Neural progenitor cell (in vitro differentiated cells): Measurements from ENCODE around the gene SLCO3A1. TPM values are rescaled to one million over a fixed set of nuclear protein-coding genes. Genes with fewer than 3 reads are reported as not detected.
A peak's percentile ranks its signal among the peaks of the same experiment; 100 is the strongest.

ENCODE experiments used
- DNase-seq: peaks from one replicate; pipeline ENCODE4 v3.0.0-alpha.2; 2016; ENCODE audit warnings: low spot score
- H2AFZ ChIP-seq: fragments of 200-600 bp; sonication (generic); replicated peaks from 2 replicates; pipeline ENCODE4 v1.6.1; 2016; ENCODE audit warnings: antibody characterized with exemption
- H3F3A ChIP-seq: fragments of 200-600 bp; sonication (generic); 2 replicates; pipeline ENCODE4 v1.6.1; 2016; ENCODE audit warnings: antibody characterized with exemption, low read depth
- H3K27ac ChIP-seq: fragments of 200-600 bp; sonication (generic); 2 replicates; pipeline ENCODE4 v1.5.1; 2016; ENCODE audit warnings: mild to moderate bottlenecking
- H3K27me3 ChIP-seq: fragments of 200-600 bp; sonication (generic); 2 replicates; pipeline ENCODE4 v1.6.1; 2016; ENCODE audit warnings: mild to moderate bottlenecking, moderate library complexity
- H3K36me3 ChIP-seq: fragments of 200-600 bp; sonication (generic); 2 replicates; pipeline ENCODE4 v1.5.1; 2016
- H3K4me1 ChIP-seq: fragments of 200-600 bp; sonication (generic); 2 replicates; pipeline ENCODE4 v1.6.1; 2016; ENCODE audit warnings: mixed run types
- H3K4me2 ChIP-seq: fragments of 200-600 bp; sonication (generic); 2 replicates; pipeline ENCODE4 v1.6.1; 2016
- H3K4me3 ChIP-seq: fragments of 200-600 bp; sonication (generic); 2 replicates; pipeline ENCODE4 v1.5.1; 2016
- H3K79me2 ChIP-seq: fragments of 200-600 bp; sonication (generic); 2 replicates; pipeline ENCODE4 v1.6.1; 2016; ENCODE audit warnings: low read depth
- H3K9ac ChIP-seq: fragments of 200-600 bp; sonication (generic); 2 replicates; pipeline ENCODE4 v1.6.1; 2016
- H3K9me3 ChIP-seq: fragments of 200-600 bp; sonication (generic); 2 replicates; pipeline ENCODE4 v1.5.1; 2016; ENCODE audit warnings: low read depth
- H4K20me1 ChIP-seq: fragments of 200-600 bp; sonication (generic); 2 replicates; pipeline ENCODE4 v1.6.1; 2016; ENCODE audit warnings: low read depth
- H3K27ac Mint-ChIP-seq: 3 replicates; pipeline ENCODE4 v1.8.0; 2021; ENCODE audit warnings: mixed read lengths
- H3K27me3 Mint-ChIP-seq: 2 replicates; pipeline ENCODE4 v1.8.0; 2022; ENCODE audit warnings: low read depth, mild to moderate bottlenecking, inconsistent platforms, moderate library complexity, mixed read lengths; ENCODE audit not compliant: insufficient read depth
- H3K36me3 Mint-ChIP-seq: 3 replicates; pipeline ENCODE4 v1.8.0; 2021; ENCODE audit warnings: mixed read lengths
- H3K4me1 Mint-ChIP-seq: 3 replicates; pipeline ENCODE4 v1.8.0; 2021; ENCODE audit warnings: mixed read lengths
- H3K4me3 Mint-ChIP-seq: 3 replicates; pipeline ENCODE4 v1.8.0; 2021; ENCODE audit warnings: mild to moderate bottlenecking, moderate library complexity, mixed read lengths
- H3K9me3 Mint-ChIP-seq: 3 replicates; pipeline ENCODE4 v1.8.0; 2020; ENCODE audit warnings: mixed read lengths
- CTCF ChIP-seq: fragments of 200-600 bp; sonication (generic); IDR thresholded peaks from 2 replicates; pipeline ENCODE4 v1.5.1; 2017; ENCODE audit warnings: antibody characterized with exemption, mild to moderate bottlenecking
- EZH2 ChIP-seq: fragments of 200-600 bp; sonication (generic); IDR thresholded peaks from 2 replicates; pipeline ENCODE4 v1.6.1; 2017; ENCODE audit warnings: antibody characterized with exemption, mild to moderate bottlenecking, moderate library complexity
- EZH2phosphoT487 ChIP-seq: fragments of 200-600 bp; sonication (generic); IDR thresholded peaks from 2 replicates; pipeline ENCODE4 v1.6.1; 2017; ENCODE audit warnings: antibody characterized with exemption
- total RNA-seq: library from RNA; depleted of rRNA; stranded (reverse); fragments of >200 nt; gene quantifications from 2 replicates; pipeline ENCODE4 v1.2.3, GENCODE V29; 2015; ENCODE audit warnings: low replicate concordance

Gene SLCO3A1
- total RNA-seq, 1 donor from 2014 or later, result 6.6 TPM

- H3K36me3 Mint-ChIP-seq, result no peaks in the 10 kb centered on the region
- Histone ChIP-seq H3K4me3 (no peak overlapping the region), H4K20me1 (no peaks in the 10 kb centered on the region), H3K27ac (no peak overlapping the region), H3K4me1 (peaks cover 11% of the 10 kb centered on the region), H3K4me2 (no peak overlapping the region), H3F3A (no peaks in the 10 kb centered on the region), H3K9ac (no peak overlapping the region), H3K79me2 (no peaks in the 10 kb centered on the region), H3K27me3 (no peaks in the 10 kb centered on the region), H2AFZ (no peak overlapping the region), H3K36me3 (no peaks in the 10 kb centered on the region), H3K9me3 (no peaks in the 10 kb centered on the region)
- TF ChIP-seq EZH2 (no peak), EZH2phosphoT487 (no peak), CTCF (no peak)
- H3K27ac Mint-ChIP-seq, result no peak overlapping the region
- H3K4me3 Mint-ChIP-seq, result no peak overlapping the region
- DNase-seq, result no peak
- H3K4me1 Mint-ChIP-seq, result peaks cover 7% of the 10 kb centered on the region
- peaks cover 2% of the 10 kb centered on the region for H3K27me3 Mint-ChIP-seq
- H3K9me3 Mint-ChIP-seq, result no peaks in the 10 kb centered on the region
Measured at GRCh38 chr15:92075764-92076163, 222.3 kb downstream of the SLCO3A1 start.

GRCh38 chr15:92076541-92076940, 223.0 kb downstream of the SLCO3A1 start:
- TF ChIP-seq CTCF (no peak), EZH2phosphoT487 (no peak), EZH2 (no peak)
- no peak overlapping the region for H3K27ac ChIP-seq
- H3K36me3 Mint-ChIP-seq, result no peaks in the 10 kb centered on the region

GRCh38 chr15:92077353-92078085, 224.0 kb downstream of the SLCO3A1 start:
- Histone ChIP-seq H2AFZ (no peak overlapping the region), H3K4me1 (no peaks in the 10 kb centered on the region), H3F3A (no peaks in the 10 kb centered on the region), H4K20me1 (peaks cover 4% of the 10 kb centered on the region), H3K27me3 (no peaks in the 10 kb centered on the region), H3K36me3 (no peaks in the 10 kb centered on the region), H3K9me3 (no peaks in the 10 kb centered on the region), H3K9ac (no peak overlapping the region), H3K4me2 (no peak overlapping the region), H3K4me3 (no peak overlapping the region), H3K27ac (no peak overlapping the region), H3K79me2 (no peaks in the 10 kb centered on the region)
- no peaks in the 10 kb centered on the region for H3K36me3 Mint-ChIP-seq
- peaks cover 7% of the 10 kb centered on the region for H3K4me1 Mint-ChIP-seq
- no peak overlapping the region for H3K4me3 Mint-ChIP-seq
- no peak for TF ChIP-seq EZH2
- TF ChIP-seq CTCF, result peak; percentile 77
- TF ChIP-seq EZH2phosphoT487, result no peak
- H3K27me3 Mint-ChIP-seq, result peaks cover 2% of the 10 kb centered on the region
- peak; percentile 88 for DNase-seq
- no peaks in the 10 kb centered on the region for H3K9me3 Mint-ChIP-seq
- H3K27ac Mint-ChIP-seq, result no peak overlapping the region

More at GRCh38 chr15:92076541-92076940, 223.0 kb downstream of the SLCO3A1 start:
- Histone ChIP-seq H3K79me2 (no peaks in the 10 kb centered on the region), H3K9ac (no peak overlapping the region), H3K27me3 (no peaks in the 10 kb centered on the region), H3K36me3 (no peaks in the 10 kb centered on the region), H3F3A (no peaks in the 10 kb centered on the region), H4K20me1 (no peaks in the 10 kb centered on the region), H3K4me2 (no peak overlapping the region), H3K9me3 (no peaks in the 10 kb centered on the region), H3K4me3 (no peak overlapping the region), H3K4me1 (peaks cover 8% of the 10 kb centered on the region), H2AFZ (no peak overlapping the region)
- no peak overlapping the region for H3K27ac Mint-ChIP-seq
- peaks cover 7% of the 10 kb centered on the region for H3K4me1 Mint-ChIP-seq
- DNase-seq, result no peak
- no peak overlapping the region for H3K4me3 Mint-ChIP-seq
- H3K27me3 Mint-ChIP-seq, result peaks cover 2% of the 10 kb centered on the region
- H3K9me3 Mint-ChIP-seq, result no peaks in the 10 kb centered on the region
